CD14-positive monocyte (primary cell): ENCODE data around the gene RPS15. TPM values are rescaled to one million over a fixed set of nuclear protein-coding genes. Genes with fewer than 3 reads are reported as not detected.

ENCODE experiments used
- DNase-seq, 3 donors: peaks; one replicate each; pipeline ENCODE4 v3.0.0-alpha.2; 2011 to 2022
- H2AFZ ChIP-seq: 2 replicates; pipeline ENCODE4 v1.6.0; 2012; ENCODE audit warnings: mild to moderate bottlenecking, low read depth, low read length, inconsistent platforms; ENCODE audit not compliant: insufficient read depth, poor library complexity, severe bottlenecking
- H3K27ac ChIP-seq, 2 donors: 1 replicate in 1 of 2; 2 replicates in 1 of 2; pipeline ENCODE4 v1.5.1; 2012 to 2013; ENCODE audit warnings: low read length in 2 of 2, control low read depth in 1 of 2, inconsistent platforms in 1 of 2, low read depth in 1 of 2, mild to moderate bottlenecking in 1 of 2
- H3K27me3 ChIP-seq, 2 donors: one replicate each; pipeline versions ENCODE4 v1.6.0 to v1.6.1; 2011 to 2013; ENCODE audit warnings: low read length in 2 of 2; ENCODE audit not compliant: control insufficient read depth in 2 of 2, insufficient read depth in 2 of 2
- H3K36me3 ChIP-seq, 2 donors: replicated peaks in 1 of 2; 1 replicate in 1 of 2; 2 replicates in 1 of 2; pipeline versions ENCODE4 v1.5.1 to v1.6.1; 2012 to 2013; ENCODE audit warnings: low read length in 2 of 2, control low read depth in 1 of 2, inconsistent platforms in 1 of 2, mild to moderate bottlenecking in 1 of 2; ENCODE audit not compliant: insufficient read depth in 2 of 2, control insufficient read depth in 1 of 2
- H3K4me1 ChIP-seq, 2 donors: 1 replicate in 1 of 2; 2 replicates in 1 of 2; pipeline versions ENCODE4 v1.5.1 to v1.6.1; 2012 to 2013; ENCODE audit warnings: low read length in 2 of 2, control low read depth in 1 of 2, inconsistent platforms in 1 of 2, mild to moderate bottlenecking in 1 of 2, moderate library complexity in 1 of 2; ENCODE audit not compliant: insufficient read depth in 2 of 2, control insufficient read depth in 1 of 2
- H3K4me2 ChIP-seq: replicated peaks from 2 replicates; pipeline ENCODE3; 2012; ENCODE audit warnings: low read length, moderate library complexity, mild to moderate bottlenecking; ENCODE audit not compliant: poor library complexity, severe bottlenecking; ENCODE audit errors: extremely low read depth
- H3K4me3 ChIP-seq, 3 experiments: fragments of 200-600 bp in 1 of 3; sonication (generic) in 1 of 3; replicated peaks in 1 of 3; 1 replicate in 2 of 3; 2 replicates in 1 of 3; pipeline ENCODE4 v1.5.1; 2011 to 2013; ENCODE audit warnings: low read length in 3 of 3, mild to moderate bottlenecking in 3 of 3, control low read depth in 2 of 3, low read depth in 2 of 3, inconsistent platforms in 1 of 3, moderate library complexity in 1 of 3
- H3K79me2 ChIP-seq: 2 replicates; pipeline ENCODE4 v1.6.0; 2012; ENCODE audit warnings: mild to moderate bottlenecking, control low read depth, inconsistent platforms, low read length, moderate library complexity; ENCODE audit not compliant: insufficient read depth
- H3K9ac ChIP-seq: 2 replicates; pipeline ENCODE4 v1.6.0; 2017; ENCODE audit warnings: low read length, mild to moderate bottlenecking; ENCODE audit not compliant: insufficient read depth, poor library complexity, severe bottlenecking
- H3K9me3 ChIP-seq, 2 donors: replicated peaks in 1 of 2; 1 replicate in 1 of 2; 2 replicates in 1 of 2; pipeline versions ENCODE4 v1.5.1 to v1.6.1; 2012 to 2013; ENCODE audit warnings: low read length in 2 of 2, control low read depth in 1 of 2; ENCODE audit not compliant: control insufficient read depth in 1 of 2, insufficient read depth in 1 of 2
- H4K20me1 ChIP-seq: 2 replicates; pipeline ENCODE4 v1.6.0; 2012; ENCODE audit warnings: mild to moderate bottlenecking, low read length, control low read depth, moderate library complexity; ENCODE audit not compliant: insufficient read depth
- H3K27ac Mint-ChIP-seq, 7 donors: one replicate each; pipeline ENCODE4 v1.8.0; 2020; ENCODE audit warnings: mild to moderate bottlenecking in 7 of 7, mixed read lengths in 7 of 7, moderate library complexity in 6 of 7, inconsistent platforms in 2 of 7
- H3K27me3 Mint-ChIP-seq, 3 donors: one replicate each; pipeline ENCODE4 v1.8.0; 2021 to 2022; ENCODE audit warnings: low read depth in 3 of 3, mild to moderate bottlenecking in 3 of 3, mixed read lengths in 3 of 3, moderate library complexity in 3 of 3, inconsistent platforms in 1 of 3
- H3K36me3 Mint-ChIP-seq, 2 donors: one replicate each; pipeline ENCODE4 v1.8.0; 2020; ENCODE audit warnings: mixed read lengths in 2 of 2, inconsistent platforms in 1 of 2, mild to moderate bottlenecking in 1 of 2
- H3K4me1 Mint-ChIP-seq: one replicate; pipeline ENCODE4 v1.8.0; 2020; ENCODE audit warnings: mild to moderate bottlenecking, mixed read lengths
- H3K4me3 Mint-ChIP-seq, 2 donors: one replicate each; pipeline ENCODE4 v1.8.0; 2020; ENCODE audit warnings: mild to moderate bottlenecking in 2 of 2, mixed read lengths in 2 of 2, moderate library complexity in 1 of 2
- H3K9me3 Mint-ChIP-seq, 7 donors: one replicate each; pipeline ENCODE4 v1.8.0; 2020 to 2022; ENCODE audit warnings: mixed read lengths in 7 of 7, mild to moderate bottlenecking in 6 of 7, moderate library complexity in 6 of 7, inconsistent platforms in 2 of 7
- CTCF ChIP-seq: fragments of 200-600 bp; IDR thresholded peaks from one replicate; pipeline ENCODE4 v1.8.0; 2022; ENCODE audit warnings: antibody characterized with exemption, mild to moderate bottlenecking
- WGBS: methylation state at CpG from one replicate; pipeline ENCODE4 v1.1.5; 2013; ENCODE audit warnings: missing lambda C conversion rate; ENCODE audit not compliant: insufficient coverage; 5-methylcytosine and 5-hydroxymethylcytosine counted together
- intact Hi-C, 2 donors: fragments of 100-400 bp; cut with micrococcal nuclease; formaldehyde crosslinking; loops; one replicate each; pipeline versions ENCODE4 v1.15.0 to v1.15.1; 2023
- polyA plus RNA-seq, 3 donors: library from polyadenylated mRNA; depleted of rRNA in 1 of 3; unstranded in 2 of 3; stranded (reverse) in 1 of 3; fragments of 300-500 nt in 2 of 3; fragments of >200 nt in 1 of 3; fragmentation: Illumina TruSeq in 2 of 3; gene quantifications; 1 replicate in 2 of 3; 2 replicates in 1 of 3; pipeline ENCODE4 v1.2.3, GENCODE V29; 2012 to 2021

Gene RPS15
- polyA plus RNA-seq, 3 donors, result 1,318 to 3,451 (median 1,526) TPM

GRCh38 chr19:1460033-1460995 is 22.1 kb downstream of the RPS15 start:
- Histone ChIP-seq H4K20me1 (peaks cover 26% of the 10 kb centered on the region), H3K4me3 (no peak overlapping the region), H3K4me1 (peaks cover 10 to 17% of the 10 kb centered on the region in 2 donors), H3K27ac (no peak overlapping the region), H3K9me3 (peaks cover 6 to 19% of the 10 kb centered on the region in 2 donors), H3K4me2 (no peak overlapping the region), H3K36me3 (no peaks in the 10 kb centered on the region), H3K9ac (no peak overlapping the region), H3K27me3 (peaks cover 22 to 40% of the 10 kb centered on the region in 2 donors), H2AFZ (no peak overlapping the region), H3K79me2 (no peaks in the 10 kb centered on the region)
- Mint-ChIP-seq H3K4me1 (peaks cover 16% of the 10 kb centered on the region), H3K4me3 (no peak overlapping the region), H3K27me3 (peaks cover 42 to 62% (median 57%) of the 10 kb centered on the region in 3 donors), H3K36me3 (peaks cover 10 to 19% of the 10 kb centered on the region in 2 donors), H3K27ac (no peak overlapping the region), H3K9me3 (peaks cover 6 to 11% (median 9%) of the 10 kb centered on the region in 7 donors)
- no peak for TF ChIP-seq CTCF
- WGBS, result 96% methylated on average over 33 of the region's 36 CpGs
- intact Hi-C loops, result no loop called here
- no peak for DNase-seq

GRCh38 chr19:1461862-1462261 is 23.7 kb downstream of the RPS15 start:
- Histone ChIP-seq H3K27ac (no peak overlapping the region), H3K27me3 (peaks cover 25 to 35% of the 10 kb centered on the region in 2 donors), H3K4me2 (no peak overlapping the region), H3K4me3 (no peak overlapping the region), H3K79me2 (no peaks in the 10 kb centered on the region), H4K20me1 (peaks cover 42% of the 10 kb centered on the region), H3K36me3 (no peaks in the 10 kb centered on the region), H2AFZ (no peak overlapping the region), H3K4me1 (peaks cover 0 to 15% of the 10 kb centered on the region in 2 donors), H3K9me3 (peaks cover 0 to 13% of the 10 kb centered on the region in 2 donors), H3K9ac (no peak overlapping the region)
- Mint-ChIP-seq H3K4me3 (no peak overlapping the region), H3K36me3 (peaks cover 6 to 14% of the 10 kb centered on the region in 2 donors), H3K27me3 (peaks cover 38 to 57% (median 55%) of the 10 kb centered on the region in 3 donors), H3K4me1 (peaks cover 11% of the 10 kb centered on the region), H3K27ac (no peak overlapping the region), H3K9me3 (peaks cover 0 to 6% (median 3%) of the 10 kb centered on the region in 7 donors)
- TF ChIP-seq CTCF, result no peak
- intact Hi-C loops, result no loop called here
- 96% methylated on average over 9 of the region's 24 CpGs for WGBS
- no peak for DNase-seq
